Liver (tissue), 9 donors: Measurements from ENCODE around the gene SMTNL2. TPM values are rescaled to one million over a fixed set of nuclear protein-coding genes. Genes with fewer than 3 reads are reported as not detected.

Experiments used
- DNase-seq: peaks from one replicate; pipeline ENCODE4 v3.0.0-alpha.2; 2017; ENCODE audit warnings: low spot score
- H3K27ac ChIP-seq, 2 donors: one replicate each; pipeline ENCODE4 v1.7.0; 2013; ENCODE audit warnings: inconsistent platforms in 2 of 2, low read length in 2 of 2, control low read depth in 1 of 2, low read depth in 1 of 2, mild to moderate bottlenecking in 1 of 2
- H3K27me3 ChIP-seq, 4 donors: one replicate each; pipeline versions ENCODE4 v1.6.1 to v1.7.0; 2013; ENCODE audit warnings: low read length in 3 of 4, inconsistent platforms in 1 of 4, mild to moderate bottlenecking in 1 of 4, moderate library complexity in 1 of 4; ENCODE audit not compliant: control insufficient read depth in 4 of 4, insufficient read depth in 4 of 4
- H3K36me3 ChIP-seq, 4 donors: one replicate each; pipeline versions ENCODE4 v1.6.1 to v1.7.0; 2013; ENCODE audit warnings: low read length in 3 of 4, mild to moderate bottlenecking in 3 of 4, low read depth in 1 of 4, moderate library complexity in 1 of 4; ENCODE audit not compliant: control insufficient read depth in 4 of 4, insufficient read depth in 3 of 4
- H3K4me1 ChIP-seq, 4 donors: one replicate each; pipeline versions ENCODE4 v1.6.1 to v1.7.0; 2013; ENCODE audit warnings: low read length in 3 of 4, mild to moderate bottlenecking in 3 of 4, moderate library complexity in 1 of 4; ENCODE audit not compliant: control insufficient read depth in 4 of 4, insufficient read depth in 4 of 4
- H3K4me3 ChIP-seq, 3 donors: one replicate each; pipeline versions ENCODE4 v1.6.1 to v1.7.0; 2013; ENCODE audit warnings: low read length in 3 of 3, control low read depth in 1 of 3, low read depth in 1 of 3, mild to moderate bottlenecking in 1 of 3
- H3K9ac ChIP-seq, 2 donors: one replicate each; pipeline ENCODE4 v1.7.0; 2013; ENCODE audit warnings: low read length in 2 of 2, mild to moderate bottlenecking in 2 of 2, moderate library complexity in 2 of 2, control low read depth in 1 of 2, low read depth in 1 of 2
- H3K9me3 ChIP-seq, 4 donors: one replicate each; pipeline versions ENCODE4 v1.6.1 to v1.7.0; 2013; ENCODE audit warnings: low read length in 3 of 4; ENCODE audit not compliant: control insufficient read depth in 4 of 4
- ATF3 ChIP-seq: IDR thresholded peaks from 2 replicates; pipeline ENCODE4 v1.6.1; 2016; ENCODE audit warnings: antibody characterized with exemption
- CTCF ChIP-seq: fragments of 150-350 bp; IDR thresholded peaks from 2 replicates; pipeline ENCODE4 v1.5.1; 2017; ENCODE audit warnings: improper control_type of control experiment, low read depth, low read length; ENCODE audit not compliant: missing input control
- EGR1 ChIP-seq, 2 donors: IDR thresholded peaks; 2 replicates each; pipeline ENCODE4 v1.6.1; 2016 to 2018; ENCODE audit warnings: antibody characterized with exemption in 2 of 2, low read depth in 2 of 2
- FOXA1 ChIP-seq: IDR thresholded peaks from 2 replicates; pipeline ENCODE4 v1.6.1; 2016; ENCODE audit warnings: antibody characterized with exemption
- FOXA2 ChIP-seq: IDR thresholded peaks from 2 replicates; pipeline ENCODE4 v1.6.1; 2016; ENCODE audit warnings: antibody characterized with exemption
- GABPA ChIP-seq, 2 donors: IDR thresholded peaks in 1 of 2; conservative IDR thresholded peaks in 1 of 2; 2 replicates each; pipeline ENCODE4 v1.6.1; 2016; ENCODE audit warnings: antibody characterized with exemption in 2 of 2, mild to moderate bottlenecking in 1 of 2, moderate library complexity in 1 of 2
- HNF4A ChIP-seq, 2 donors: conservative IDR thresholded peaks; 2 replicates each; pipeline ENCODE4 v1.6.1; 2016; ENCODE audit warnings: antibody characterized with exemption in 2 of 2, mild to moderate bottlenecking in 2 of 2
- HNF4G ChIP-seq: IDR thresholded peaks from 2 replicates; pipeline ENCODE4 v1.6.1; 2016; ENCODE audit warnings: antibody characterized with exemption
- JUND ChIP-seq, 2 donors: IDR thresholded peaks; 2 replicates each; pipeline ENCODE4 v1.6.1; 2016; ENCODE audit warnings: antibody characterized with exemption in 2 of 2
- MAX ChIP-seq: IDR thresholded peaks from 2 replicates; pipeline ENCODE4 v1.6.1; 2016; ENCODE audit warnings: antibody characterized with exemption
- NR2F2 ChIP-seq: IDR thresholded peaks from 2 replicates; pipeline ENCODE4 v1.6.1; 2016; ENCODE audit warnings: antibody characterized with exemption
- RAD21 ChIP-seq, 2 donors: IDR thresholded peaks; 2 replicates each; pipeline ENCODE4 v1.6.1; 2016; ENCODE audit warnings: antibody characterized with exemption in 2 of 2, mild to moderate bottlenecking in 2 of 2
- REST ChIP-seq: IDR thresholded peaks from 2 replicates; pipeline ENCODE4 v1.6.1; 2016; ENCODE audit warnings: antibody characterized with exemption, mild to moderate bottlenecking
- RXRA ChIP-seq, 2 donors: IDR thresholded peaks; 2 replicates each; pipeline ENCODE4 v1.6.1; 2017 to 2018; ENCODE audit warnings: antibody characterized with exemption in 2 of 2, mild to moderate bottlenecking in 1 of 2
- SP1 ChIP-seq: IDR thresholded peaks from 2 replicates; pipeline ENCODE4 v1.6.1; 2018; ENCODE audit warnings: antibody characterized with exemption, mild to moderate bottlenecking
- TAF1 ChIP-seq: conservative IDR thresholded peaks from 2 replicates; pipeline ENCODE4 v1.6.1; 2016; ENCODE audit warnings: antibody characterized with exemption, mild to moderate bottlenecking
- YY1 ChIP-seq: IDR thresholded peaks from 2 replicates; pipeline ENCODE4 v1.6.1; 2016; ENCODE audit warnings: antibody characterized with exemption, mild to moderate bottlenecking
- ZBTB33 ChIP-seq: IDR thresholded peaks from 2 replicates; pipeline ENCODE4 v1.6.1; 2016; ENCODE audit warnings: antibody characterized with exemption
- WGBS: extraction: QIAGEN DNeasy Blood & Tissue Kit; methylation state at CpG from one replicate; pipeline ENCODE4 v1.1.7; 2013; 5-methylcytosine and 5-hydroxymethylcytosine counted together
- polyA plus RNA-seq, 2 donors: library from polyadenylated mRNA; stranded (reverse) in 1 of 2; unstranded in 1 of 2; fragments of 200-250 nt in 1 of 2; fragments of >200 nt in 1 of 2; fragmentation: Nextera tagmentation in 1 of 2; extraction: Ambion mirVana in 1 of 2; gene quantifications; one replicate each; pipeline versions ENCODE4 v1.2.1 to v1.2.3, GENCODE V29; 2013 to 2015
- total RNA-seq, 2 donors: library from RNA; depleted of rRNA; stranded (reverse); fragments of >200 nt; gene quantifications; one replicate each; pipeline ENCODE4 v1.2.3, GENCODE V29; 2014
- donor health status: healthy.
- donor health status: healthy.
- donor health status: healthy.
- donor health status: healthy.
- donor health status: healthy.

Gene SMTNL2
- total and polyA plus RNA-seq, 4 donors: 0.13 to 0.29 TPM; not detected in 2

GRCh38 chr17:4601326-4601725, 17.0 kb downstream of the SMTNL2 start:
- TF ChIP-seq RXRA (IDR thresholded peaks at IDR 0.05) (no peak), HNF4A (conservative IDR thresholded peaks at IDR 0.05) (no peak), NR2F2 (no peak), HNF4G (no peak), RAD21 (IDR thresholded peaks at IDR 0.05) (no peak), REST (no peak), EGR1 (IDR thresholded peaks at IDR 0.05; ENCODE audit: low read depth in 2 of 2) (no peak), CTCF (no peak), GABPA (IDR thresholded peaks at IDR 0.05 in 1 of 2, conservative IDR thresholded peaks at IDR 0.05 in 1 of 2) (no peak), FOXA2 (no peak), YY1 (no peak), ZBTB33 (no peak), ATF3 (no peak), JUND (IDR thresholded peaks at IDR 0.05) (no peak), MAX (no peak), TAF1 (no peak), SP1 (no peak)
- no peak for DNase-seq
- 90% methylated on average over 4 of the region's 4 CpGs for WGBS
- Histone ChIP-seq H3K4me1 (no peaks in the 10 kb centered on the region), H3K4me3 (no peak overlapping the region), H3K9ac (no peak overlapping the region), H3K27me3 (no peaks in the 10 kb centered on the region), H3K9me3 (no peaks in the 10 kb centered on the region), H3K27ac (no peak overlapping the region), H3K36me3 (no peaks in the 10 kb centered on the region)

GRCh38 chr17:4602041-4602440, 17.7 kb downstream of the SMTNL2 start:
- DNase-seq: no peak
- Histone ChIP-seq H3K27ac (no peak overlapping the region), H3K36me3 (no peaks in the 10 kb centered on the region), H3K27me3 (no peaks in the 10 kb centered on the region), H3K4me3 (no peak overlapping the region), H3K9me3 (no peaks in the 10 kb centered on the region), H3K4me1 (no peaks in the 10 kb centered on the region), H3K9ac (no peak overlapping the region)
- TF ChIP-seq NR2F2 (no peak), FOXA2 (no peak), FOXA1 (no peak), RXRA (IDR thresholded peaks at IDR 0.05) (no peak), MAX (no peak), SP1 (no peak), EGR1 (IDR thresholded peaks at IDR 0.05; ENCODE audit: low read depth in 2 of 2) (no peak), TAF1 (no peak), GABPA (IDR thresholded peaks at IDR 0.05 in 1 of 2, conservative IDR thresholded peaks at IDR 0.05 in 1 of 2) (no peak)
- WGBS: 88% methylated on average over 5 of the region's 5 CpGs
